K562 (cell line): ENCODE results near the gene PPOX. TPM values are rescaled to one million over a fixed set of nuclear protein-coding genes. Genes with fewer than 3 reads are reported as not detected.

Source experiments
- BRCA1 ChIP-seq, 2 experiments: fragments of 450-650 bp in 1 of 2; sonication (generic) in 1 of 2; formaldehyde crosslinking in 1 of 2; IDR thresholded peaks; 2 replicates each; pipeline versions ENCODE4 v1.5.0 to v1.6.1; 2017 to 2020; ENCODE audit warnings: mild to moderate bottlenecking in 1 of 2, missing genetic modification reagents in 1 of 2
- BRD9 ChIP-seq: fragments of 450-650 bp; IDR thresholded peaks from 2 replicates; pipeline ENCODE4 v1.6.1; 2018; ENCODE audit warnings: low read depth; ENCODE audit not compliant: partially characterized antibody
- CAMTA2 ChIP-seq: fragments of 250-450 bp; sonication (Bioruptor Pico); conservative IDR thresholded peaks from 2 replicates; pipeline ENCODE4 v1.5.1; 2022
- CBX3 ChIP-seq, 2 experiments: IDR thresholded peaks; 1 replicate in 1 of 2; 2 replicates in 1 of 2; pipeline ENCODE4 v1.6.1; 2012; ENCODE audit warnings: inconsistent platforms in 2 of 2, low read length in 2 of 2, borderline replicate concordance in 1 of 2, control low read depth in 1 of 2
- CHD4 ChIP-seq: fragments of 200-600 bp; sonication (generic); IDR thresholded peaks from 3 replicates; pipeline ENCODE4 v1.6.1; 2012; ENCODE audit warnings: low read depth, mild to moderate bottlenecking, mixed read lengths, low read length, inconsistent platforms; ENCODE audit not compliant: insufficient read depth, insufficient replicate concordance, poor library complexity, severe bottlenecking
- HCFC1 ChIP-seq: IDR thresholded peaks from 2 replicates; pipeline ENCODE4 v1.6.1; 2012; ENCODE audit warnings: low read depth, low read length, improper control_type of control experiment
- HNRNPLL ChIP-seq: fragments of 200-400 bp; formaldehyde crosslinking; IDR thresholded peaks from 2 replicates; pipeline ENCODE4 v1.6.1; 2017; ENCODE audit warnings: low read length, low read depth, mild to moderate bottlenecking; ENCODE audit not compliant: poor library complexity, severe bottlenecking
- MAFK ChIP-seq: IDR thresholded peaks from 2 replicates; pipeline ENCODE4 v1.6.1; 2011; ENCODE audit warnings: low read length, improper control_type of control experiment
- MTA2 ChIP-seq: fragments of 450-650 bp; IDR thresholded peaks from 2 replicates; pipeline ENCODE4 v1.6.1; 2016; ENCODE audit warnings: low read depth
- NFE2 ChIP-seq: IDR thresholded peaks from 2 replicates; pipeline ENCODE4 v1.6.1; 2014; ENCODE audit warnings: antibody characterized with exemption, low read depth
- POLR2AphosphoS2 ChIP-seq: IDR thresholded peaks from 2 replicates; pipeline ENCODE4 v1.6.1; 2012; ENCODE audit warnings: low read length, improper control_type of control experiment
- POLR2AphosphoS5 ChIP-seq: IDR thresholded peaks from 2 replicates; pipeline ENCODE4 v1.6.1; 2011; ENCODE audit warnings: mild to moderate bottlenecking, low read depth, low read length, moderate library complexity; ENCODE audit not compliant: control insufficient read depth, insufficient read depth
- POU5F1 ChIP-seq: fragments of 150-350 bp; IDR thresholded peaks from 2 replicates; pipeline ENCODE4 v1.6.1; 2014; ENCODE audit warnings: borderline replicate concordance, low read length, low read depth, mild to moderate bottlenecking; ENCODE audit not compliant: partially characterized antibody
- PURB ChIP-seq: sonication (generic); formaldehyde crosslinking; IDR thresholded peaks from 2 replicates; pipeline ENCODE4 v1.9.0; 2021; ENCODE audit warnings: low read depth, mild to moderate bottlenecking, missing genetic modification reagents
- SMAD3 ChIP-seq: fragments of 450-650 bp; formaldehyde crosslinking; conservative IDR thresholded peaks from 2 replicates; pipeline ENCODE4 v1.4.0; 2020; ENCODE audit warnings: mild to moderate bottlenecking
- SMC3 ChIP-seq: conservative IDR thresholded peaks from 2 replicates; pipeline ENCODE4 v1.6.1; 2011; ENCODE audit warnings: low read depth, low read length, improper control_type of control experiment; ENCODE audit not compliant: insufficient read depth
- SNIP1 ChIP-seq: fragments of 450-650 bp; IDR thresholded peaks from 2 replicates; pipeline ENCODE4 v1.7.1; 2017; ENCODE audit warnings: low read depth, mild to moderate bottlenecking
- TEAD2 ChIP-seq: fragments of 450-650 bp; IDR thresholded peaks from 2 replicates; pipeline ENCODE4 v1.6.1; 2016; ENCODE audit warnings: missing genetic modification characterization, control low read depth, missing compliant biosample characterization
- TOE1 ChIP-seq, 2 experiments: fragments of 450-650 bp in 1 of 2; sonication (generic) in 1 of 2; formaldehyde crosslinking in 1 of 2; IDR thresholded peaks; 2 replicates each; pipeline versions ENCODE4 v1.7.1 to v1.8.0; 2016 to 2022; ENCODE audit warnings: borderline replicate concordance in 2 of 2, mild to moderate bottlenecking in 2 of 2, antibody characterized with exemption in 1 of 2, inconsistent platforms in 1 of 2, low read depth in 1 of 2, missing genetic modification reagents in 1 of 2, moderate library complexity in 1 of 2
- TRIM28 ChIP-seq: fragments of 450-650 bp; IDR thresholded peaks from 2 replicates; pipeline ENCODE4 v1.6.1; 2017
- ZBTB1 ChIP-seq: sonication (generic); formaldehyde crosslinking; IDR thresholded peaks from 2 replicates; pipeline ENCODE4 v1.8.1; 2023; ENCODE audit warnings: missing genetic modification reagents, low read depth, mild to moderate bottlenecking, borderline replicate concordance
- ZC3H11A ChIP-seq: IDR thresholded peaks from 2 replicates; pipeline ENCODE4 v1.6.1; 2012; ENCODE audit warnings: low read depth, low read length, improper control_type of control experiment
- ZNF133 ChIP-seq: fragments of 250-450 bp; sonication (Bioruptor Pico); IDR thresholded peaks from 2 replicates; pipeline ENCODE4 v1.4.0; 2020; ENCODE audit warnings: mild to moderate bottlenecking
- ZNF184 ChIP-seq: sonication (generic); formaldehyde crosslinking; IDR thresholded peaks from 2 replicates; pipeline ENCODE4 v1.5.0; 2020; ENCODE audit warnings: missing genetic modification reagents
- ZNF263 ChIP-seq: sonication (generic); formaldehyde crosslinking; IDR thresholded peaks from 2 replicates; pipeline ENCODE4 v1.8.0; 2022; ENCODE audit warnings: mild to moderate bottlenecking, missing genetic modification reagents, borderline replicate concordance
- polyA plus RNA-seq, 8 experiments: library from polyadenylated mRNA; depleted of rRNA in 4 of 8; stranded (reverse) in 5 of 8; unstranded in 3 of 8; fragments of >200 nt; fragmentation: Nextera tagmentation in 2 of 8; fragmentation: Illumina TruSeq in 1 of 8; extraction: Ambion mirVana in 2 of 8; extraction: Trizol in 1 of 8; gene quantifications; 2 replicates each; pipeline versions ENCODE4 v1.2.1 to v1.2.3, GENCODE V29; 2011 to 2014; ENCODE audit warnings: inconsistent platforms in 1 of 8, missing spikeins in 1 of 8
- total RNA-seq, 7 experiments: library from RNA; depleted of rRNA in 6 of 7; stranded (reverse); fragments of >200 nt in 6 of 7; fragmentation: Illumina TruSeq in 2 of 7; extraction: Trizol in 2 of 7; gene quantifications; 2 replicates each; pipeline versions ENCODE4 v1.2.1 to v1.2.3, GENCODE V29; 2011 to 2021; ENCODE audit warnings: low replicate concordance in 1 of 7
- TF ChIP-seq, protein P1 (sequence below): fragments of 250-450 bp; sonication (Bioruptor Pico); IDR thresholded peaks from 2 replicates; pipeline ENCODE4 v1.5.0; 2021
- TF ChIP-seq, protein P2 (sequence below): fragments of 450-650 bp; IDR thresholded peaks from 2 replicates; pipeline ENCODE4 v1.6.1; 2016; ENCODE audit warnings: low read depth, mild to moderate bottlenecking, moderate library complexity
- TF ChIP-seq, protein P3 (sequence below): fragments of 250-450 bp; sonication (Bioruptor Pico); IDR thresholded peaks from 2 replicates; pipeline ENCODE4 v1.4.0; 2020; ENCODE audit warnings: mild to moderate bottlenecking

The PPOX gene
- total and polyA plus RNA-seq, 9 of the 15 experiments (the other 6 are each of a cell fraction or from before 2014, with no cell fraction given) = 17.0 to 57.1 (median 38.9) TPM

DNA sequence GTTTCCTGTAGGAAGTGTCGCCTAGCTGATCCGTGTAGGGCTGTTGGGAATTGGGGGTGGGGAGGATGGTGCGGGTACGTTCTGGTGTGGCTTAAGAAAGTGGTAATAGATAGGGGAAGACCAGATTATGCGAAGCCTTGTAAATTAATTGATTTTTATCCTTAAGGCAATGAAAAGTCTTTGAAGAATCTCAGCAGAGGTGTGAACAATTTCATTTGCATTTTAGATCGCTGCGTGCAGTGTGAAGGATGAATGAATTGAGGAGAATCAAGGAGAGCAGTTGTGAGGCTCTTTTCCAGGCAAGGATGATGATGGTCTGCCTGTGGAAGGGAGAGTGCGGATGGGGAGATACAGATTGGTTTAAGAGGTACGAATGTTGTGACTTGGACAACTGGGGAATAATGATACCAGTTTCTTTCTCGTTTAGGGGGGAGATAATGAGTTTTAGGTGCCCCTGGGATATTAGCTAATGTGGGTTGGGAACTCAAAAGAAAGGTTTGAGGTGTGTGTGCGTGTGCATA lies 32.9 kb upstream of the PPOX start (continued):
- TF ChIP-seq BRCA1 (IDR thresholded peaks at IDR 0.05) (no peak), BRCA1 (CRISPR knock-in tag; IDR thresholded peaks at IDR 0.05) (0 out of 2 replicates have a peak, but pooled peaks have one; percentile 34), ZNF133 (CRISPR knock-in tag) (no peak), ZNF263 (CRISPR knock-in tag) (no peak), POU5F1 (no peak), CBX3 (IDR thresholded peaks at IDR 0.05; ENCODE audit: borderline replicate concordance in 1 of 2, low read length in 2 of 2) (no peak), TEAD2 (tag) (no peak), MTA2 (0 out of 2 replicates have a peak, but pooled peaks have one; percentile 2), ZNF184 (CRISPR knock-in tag) (no peak), NFE2 (no peak), TOE1 (IDR thresholded peaks at IDR 0.05; ENCODE audit: borderline replicate concordance) (no peak), TOE1 (CRISPR knock-in tag; IDR thresholded peaks at IDR 0.05; ENCODE audit: borderline replicate concordance, low read depth) (0 out of 2 replicates have a peak, but pooled peaks have one; percentile 7), MAFK (no peak), POLR2AphosphoS5 (no peak), CAMTA2 (CRISPR knock-in tag) (no peak), HCFC1 (no peak), BRD9 (peak; percentile 5), SMC3 (no peak), HNRNPLL (peak; percentile 1), POLR2AphosphoS2 (no peak), CHD4 (no peak), SMAD3 (CRISPR knock-in tag) (no peak), PURB (CRISPR knock-in tag) (no peak), TRIM28 (no peak), ZBTB1 (CRISPR knock-in tag) (0 out of 2 replicates have a peak, but pooled peaks have one; percentile 10), ZC3H11A (no peak), SNIP1 (no peak)
- TF ChIP-seq, protein P1, sequence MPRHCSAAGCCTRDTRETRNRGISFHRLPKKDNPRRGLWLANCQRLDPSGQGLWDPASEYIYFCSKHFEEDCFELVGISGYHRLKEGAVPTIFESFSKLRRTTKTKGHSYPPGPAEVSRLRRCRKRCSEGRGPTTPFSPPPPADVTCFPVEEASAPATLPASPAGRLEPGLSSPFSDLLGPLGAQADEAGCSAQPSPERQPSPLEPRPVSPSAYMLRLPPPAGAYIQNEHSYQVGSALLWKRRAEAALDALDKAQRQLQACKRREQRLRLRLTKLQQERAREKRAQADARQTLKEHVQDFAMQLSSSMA = no peak
- TF ChIP-seq, protein P2, sequence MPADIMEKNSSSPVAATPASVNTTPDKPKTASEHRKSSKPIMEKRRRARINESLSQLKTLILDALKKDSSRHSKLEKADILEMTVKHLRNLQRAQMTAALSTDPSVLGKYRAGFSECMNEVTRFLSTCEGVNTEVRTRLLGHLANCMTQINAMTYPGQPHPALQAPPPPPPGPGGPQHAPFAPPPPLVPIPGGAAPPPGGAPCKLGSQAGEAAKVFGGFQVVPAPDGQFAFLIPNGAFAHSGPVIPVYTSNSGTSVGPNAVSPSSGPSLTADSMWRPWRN = no peak
- TF ChIP-seq, protein P3, sequence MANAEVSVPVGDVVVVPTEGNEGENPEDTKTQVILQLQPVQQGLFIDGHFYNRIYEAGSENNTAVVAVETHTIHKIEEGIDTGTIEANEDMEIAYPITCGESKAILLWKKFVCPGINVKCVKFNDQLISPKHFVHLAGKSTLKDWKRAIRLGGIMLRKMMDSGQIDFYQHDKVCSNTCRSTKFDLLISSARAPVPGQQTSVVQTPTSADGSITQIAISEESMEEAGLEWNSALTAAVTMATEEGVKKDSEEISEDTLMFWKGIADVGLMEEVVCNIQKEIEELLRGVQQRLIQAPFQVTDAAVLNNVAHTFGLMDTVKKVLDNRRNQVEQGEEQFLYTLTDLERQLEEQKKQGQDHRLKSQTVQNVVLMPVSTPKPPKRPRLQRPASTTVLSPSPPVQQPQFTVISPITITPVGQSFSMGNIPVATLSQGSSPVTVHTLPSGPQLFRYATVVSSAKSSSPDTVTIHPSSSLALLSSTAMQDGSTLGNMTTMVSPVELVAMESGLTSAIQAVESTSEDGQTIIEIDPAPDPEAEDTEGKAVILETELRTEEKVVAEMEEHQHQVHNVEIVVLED (CRISPR knock-in tag) = no peak
